ENCODE measurements around the gene SLC25A12.
"Not testable (repeated sequence)": the region's sequence is repeated elsewhere in the genome, so short reads cannot be mapped to it uniquely, and the experiment has no call there.

The SLC25A12 gene

DNA sequence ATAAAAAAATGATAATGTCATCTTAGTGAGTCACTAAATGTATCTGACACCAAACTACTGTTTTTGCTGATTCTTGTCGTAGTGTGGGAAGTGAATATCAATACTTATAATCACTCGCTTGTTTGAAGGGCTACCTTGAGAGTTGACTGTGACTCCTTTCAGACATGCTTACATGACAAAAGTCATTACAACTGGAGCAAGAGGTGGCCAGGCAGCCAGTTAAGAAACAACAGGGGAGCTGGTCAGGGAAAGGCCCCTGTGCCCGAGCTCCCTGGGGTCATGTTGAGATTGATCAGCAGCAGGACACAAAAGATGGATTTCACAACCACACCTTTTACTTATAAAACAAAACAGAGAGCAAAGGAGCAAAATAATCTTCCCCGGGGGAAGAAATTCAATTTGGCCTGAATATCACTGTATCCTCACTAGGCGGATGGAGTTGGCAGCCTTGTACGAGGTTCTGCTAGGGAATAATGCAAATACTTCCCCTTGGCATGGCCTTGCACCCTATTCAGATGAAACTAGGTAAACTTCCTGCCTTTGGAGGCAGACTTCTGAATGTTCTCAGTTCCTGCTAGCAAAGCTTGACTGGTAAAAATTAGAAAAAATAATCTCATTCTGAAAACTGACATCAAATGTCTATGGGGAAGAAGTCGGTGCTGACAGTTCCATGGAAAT lies 105.6 kb downstream of the SLC25A12 start:
- DNase-seq = no peak

DNA sequence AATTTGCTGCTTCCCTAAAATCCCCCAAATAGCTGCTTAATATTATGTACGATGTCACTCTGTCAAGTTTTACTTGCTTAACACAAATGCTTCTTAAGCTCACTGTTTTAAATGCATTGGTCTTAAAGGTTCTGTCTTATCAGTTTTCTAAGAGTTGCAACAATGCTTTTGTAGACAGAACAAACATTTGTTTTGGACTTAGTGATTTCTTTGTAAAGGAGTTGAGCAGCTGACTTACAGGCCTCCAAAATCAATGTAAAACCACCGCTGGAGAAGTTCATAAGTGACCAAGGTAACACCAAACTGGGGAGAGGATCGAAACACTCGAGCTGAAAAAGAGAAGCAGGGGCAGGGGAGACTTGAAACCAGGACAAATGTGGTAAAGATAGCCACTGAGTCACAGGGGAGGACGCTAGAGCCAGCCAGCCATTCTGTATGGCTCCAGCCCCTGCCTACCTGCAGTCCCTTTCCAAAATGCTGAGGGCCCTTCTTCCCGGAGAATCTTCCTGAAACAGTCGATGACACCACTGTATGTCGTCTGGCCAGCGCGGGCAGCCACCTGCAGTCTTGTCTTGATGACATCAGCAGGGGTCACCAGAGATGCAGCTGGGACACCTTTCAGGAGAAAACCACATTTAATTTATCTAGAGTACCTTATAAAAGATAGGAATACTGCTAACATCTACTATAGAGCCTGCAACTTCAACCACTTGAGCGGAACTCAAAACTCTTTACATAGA lies 106.5 kb downstream of the SLC25A12 start:
- DNase-seq = no peak

DNA sequence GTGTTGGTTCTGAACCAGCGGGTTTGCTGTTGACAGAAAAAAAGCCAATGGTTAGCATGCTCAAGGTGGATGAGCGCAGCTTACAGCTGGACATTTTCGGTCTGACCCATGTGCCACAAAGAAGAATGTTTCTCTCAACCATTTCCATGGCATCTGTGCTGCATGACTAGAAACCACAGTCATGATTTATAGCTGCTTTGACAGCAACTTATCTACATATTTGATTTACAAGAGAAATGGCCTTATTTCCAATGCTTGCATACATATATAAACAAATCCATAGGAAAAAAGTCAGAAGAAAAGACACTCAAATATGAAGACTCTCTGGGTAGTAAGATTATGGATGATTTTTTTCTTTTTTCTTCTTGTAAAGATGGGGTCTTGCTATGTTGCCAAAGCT lies 108.6 kb downstream of the SLC25A12 start:
- no peak for DNase-seq

DNA sequence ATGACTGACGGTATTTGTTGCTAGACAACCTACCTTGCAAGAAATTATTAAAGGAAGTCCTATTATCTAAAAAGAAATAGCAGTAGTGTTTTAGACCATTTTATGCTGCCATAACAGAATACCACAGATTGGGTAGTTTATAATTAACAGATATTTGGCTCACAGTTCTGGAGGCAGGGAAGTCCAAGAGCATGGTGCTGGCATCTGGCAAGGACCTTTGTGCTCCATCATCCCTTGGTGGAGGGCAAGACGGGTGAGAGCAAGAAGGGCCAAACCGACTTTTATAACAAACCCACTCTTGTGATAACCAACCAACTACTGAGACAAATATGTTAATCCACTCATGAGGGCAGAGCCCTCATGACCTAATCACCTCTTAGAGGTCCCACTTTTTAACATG lies 115.5 kb downstream of the SLC25A12 start:
- no peak for DNase-seq

DNA sequence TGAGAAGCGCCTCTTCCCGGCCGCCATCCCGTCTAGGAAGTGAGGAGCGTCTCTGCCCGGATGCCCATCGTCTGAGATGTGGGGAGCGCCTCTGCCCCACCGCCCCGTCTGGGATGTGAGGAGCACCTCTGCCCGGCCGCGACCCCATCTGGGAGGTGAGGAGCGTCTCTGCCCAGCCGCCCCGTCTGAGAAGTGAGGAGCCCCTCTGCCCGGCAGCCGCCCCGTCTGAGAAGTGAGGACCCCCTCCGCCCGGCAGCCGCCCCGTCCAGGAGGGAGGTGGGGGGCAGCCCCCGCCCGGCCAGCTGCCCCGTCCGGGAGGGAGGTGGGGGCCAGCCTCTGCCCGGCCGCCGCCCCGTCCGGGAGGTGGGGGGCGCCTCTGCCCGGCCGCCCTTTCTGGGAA lies 119.5 kb downstream of the SLC25A12 start:
- not testable (repeated sequence) for DNase-seq

DNA sequence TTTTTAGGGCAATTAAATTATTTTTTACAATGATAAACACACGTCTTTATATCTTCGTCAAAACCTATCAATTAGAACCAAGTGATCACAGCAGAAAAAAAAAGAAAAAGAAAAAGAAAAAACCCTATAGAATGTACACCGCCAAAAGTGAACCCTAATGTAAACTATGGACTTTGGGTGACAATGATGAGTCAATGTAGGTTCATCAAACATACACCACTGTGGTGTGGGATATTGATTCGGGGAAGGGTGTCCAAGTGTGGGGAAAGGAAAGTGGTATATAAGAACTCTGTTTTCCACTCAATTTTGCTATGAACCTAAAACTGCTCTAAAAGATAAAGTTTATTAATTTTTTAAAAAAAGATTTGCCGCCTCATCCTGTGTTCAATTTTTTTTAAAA lies 121.7 kb downstream of the SLC25A12 start:
- no peak for DNase-seq

DNA sequence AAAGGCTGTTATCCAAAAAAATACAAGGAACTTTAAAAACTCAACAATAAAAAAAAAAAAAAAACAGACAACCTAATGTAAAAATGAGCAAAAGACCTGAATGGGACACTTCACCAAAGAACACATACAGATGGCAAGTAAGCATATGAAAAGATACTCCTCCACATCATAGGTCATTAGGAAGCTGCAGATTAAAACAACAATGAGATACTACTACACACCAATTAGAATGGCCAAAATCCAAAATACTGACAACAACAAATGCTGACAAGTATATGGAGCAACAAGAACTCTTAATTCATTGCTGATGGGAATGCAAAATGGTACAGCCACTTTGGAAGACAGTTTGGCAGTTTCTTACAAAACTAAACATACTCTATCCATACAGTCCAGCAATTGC lies 122.6 kb downstream of the SLC25A12 start:
- DNase-seq = no peak

DNA sequence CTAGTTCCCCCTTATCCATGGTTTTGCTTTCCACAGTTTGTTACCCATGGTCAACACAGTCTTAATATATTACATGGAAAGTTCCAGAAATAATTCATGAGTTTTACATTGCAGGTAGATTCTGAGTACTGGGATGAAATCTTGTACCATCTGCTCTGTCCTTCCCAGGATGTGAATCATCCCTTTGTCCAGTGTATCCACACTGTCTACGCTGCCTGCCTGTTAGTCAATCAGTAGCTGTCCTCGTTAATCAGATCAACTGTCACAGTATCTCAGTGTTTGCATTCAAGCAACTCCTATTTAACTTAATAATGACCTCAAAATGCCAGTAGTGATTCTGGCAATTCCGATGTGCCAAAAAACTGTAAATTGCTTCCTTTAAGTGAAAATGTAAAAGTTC lies 130.4 kb downstream of the SLC25A12 start:
- DNase-seq = no peak

DNA sequence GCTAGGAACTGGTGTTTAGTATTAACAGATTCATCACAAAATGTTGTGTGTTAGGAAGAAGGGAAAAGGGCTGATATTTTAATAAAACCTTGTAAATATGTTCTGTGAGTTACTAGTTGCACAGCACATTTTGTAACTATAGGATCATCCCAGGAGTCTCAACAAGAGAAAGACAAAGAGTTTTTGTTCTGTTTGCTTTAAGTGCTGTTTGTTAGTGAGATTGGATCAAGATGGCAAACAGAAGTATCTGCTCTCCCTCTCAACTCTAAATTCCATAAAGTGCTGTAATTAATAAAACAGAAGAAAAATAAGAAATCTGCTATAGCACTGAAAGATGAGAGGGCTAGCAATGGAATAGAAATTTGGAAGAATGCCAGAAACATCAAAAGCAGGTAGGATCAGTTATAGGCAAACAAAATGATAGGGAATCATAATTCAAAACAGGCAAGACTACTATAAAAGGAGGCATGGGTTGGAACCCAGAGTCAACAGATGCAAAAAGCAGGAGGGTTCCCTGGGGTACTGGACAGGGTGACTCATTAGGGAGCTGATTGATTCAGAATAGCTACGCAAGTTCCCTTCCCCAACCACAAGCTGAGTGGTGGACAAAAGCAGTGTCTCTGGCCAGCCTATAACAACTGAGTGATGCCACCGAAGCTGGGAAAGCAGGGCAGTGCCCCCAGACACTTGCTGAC lies 131.0 kb downstream of the SLC25A12 start:
- DNase-seq = no peak

DNA sequence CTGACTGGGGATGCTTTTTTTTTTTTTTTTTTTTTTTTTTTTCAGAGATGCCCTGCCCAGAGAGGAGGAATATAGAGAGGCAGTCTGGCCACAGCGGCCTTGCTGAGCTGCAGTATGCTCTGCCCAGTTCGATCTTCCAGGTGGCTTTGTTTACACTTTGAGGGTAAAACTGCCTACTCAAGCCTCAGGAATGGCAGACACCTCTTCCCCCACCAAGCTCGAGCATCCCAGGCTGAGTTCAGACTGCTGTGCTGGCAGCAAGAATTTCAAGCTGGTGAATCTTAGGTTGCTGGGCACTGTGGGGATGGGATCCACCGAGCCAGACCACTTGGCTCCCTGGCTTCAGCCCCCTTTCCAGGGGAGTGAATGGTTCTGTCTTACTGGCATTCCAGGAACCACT lies 132.9 kb downstream of the SLC25A12 start:
- not testable (repeated sequence) for DNase-seq

DNA sequence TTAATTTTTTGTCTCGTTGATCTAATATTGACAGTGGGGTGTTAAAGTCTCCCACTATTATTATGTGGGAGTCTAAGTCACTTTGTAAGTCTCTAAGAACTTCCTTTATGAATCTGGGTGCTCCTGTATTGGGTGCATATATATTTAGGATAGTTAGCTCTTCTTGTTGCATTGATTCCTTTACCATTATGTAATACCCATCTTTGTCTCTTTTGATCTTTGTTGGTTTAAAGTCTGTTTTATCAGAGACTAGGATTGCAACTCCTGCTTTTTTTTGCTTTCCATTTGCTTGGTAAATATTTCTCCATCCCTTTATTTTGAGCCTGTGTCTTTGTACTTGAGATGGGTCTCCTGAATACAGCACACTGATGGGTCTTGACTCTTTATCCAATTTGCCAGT lies 135.3 kb downstream of the SLC25A12 start:
- DNase-seq = not testable (repeated sequence)

DNA sequence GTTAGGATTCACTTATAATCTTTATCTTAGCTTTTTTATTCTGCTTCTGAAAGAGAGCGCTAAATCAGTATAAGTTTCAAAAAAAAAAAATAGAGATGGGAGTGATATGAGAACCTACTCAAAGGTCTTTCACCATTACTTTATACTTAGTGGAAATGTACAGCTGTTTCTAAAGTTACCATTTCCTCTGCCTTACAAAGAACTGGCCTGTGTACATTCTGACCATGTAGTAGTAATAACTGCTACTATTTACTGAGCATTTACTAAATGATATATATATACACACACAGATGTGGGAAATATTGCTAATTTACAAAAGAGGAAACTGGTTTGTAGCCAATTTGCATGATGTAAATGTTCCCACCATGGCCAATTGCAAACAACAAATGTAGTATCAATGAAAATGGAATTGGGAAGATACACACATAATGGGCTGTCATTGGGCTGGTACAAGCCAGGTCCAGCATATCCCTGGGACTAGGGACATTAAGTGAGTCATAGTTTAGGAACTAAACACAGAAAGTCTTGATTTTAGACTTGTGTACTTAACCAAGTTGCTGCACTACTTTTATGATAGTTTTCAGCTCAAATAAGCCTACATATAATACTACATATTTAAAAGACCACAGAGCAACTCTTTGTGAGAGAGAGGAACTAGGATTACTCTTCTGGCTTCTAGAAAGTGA lies 139.6 kb downstream of the SLC25A12 start:
- no peak for DNase-seq

DNA sequence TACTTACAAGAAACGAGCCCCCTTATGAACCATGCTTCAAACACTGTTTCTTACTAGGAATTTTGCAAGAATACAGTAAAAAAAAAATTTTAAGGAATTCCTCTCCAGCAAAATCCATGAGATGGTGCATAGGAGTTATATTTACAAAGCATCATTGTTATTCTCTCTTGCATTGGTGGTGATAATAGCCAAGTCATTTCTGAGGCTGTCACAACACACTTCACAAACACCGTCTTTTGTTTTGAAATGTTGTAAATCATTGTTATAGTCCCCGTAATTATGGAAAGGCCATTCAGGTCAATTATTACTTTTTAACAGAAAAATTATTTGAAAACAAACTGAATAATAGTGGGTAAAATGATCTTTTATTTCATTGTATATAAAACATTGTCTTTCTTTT lies 146.7 kb downstream of the SLC25A12 start:
- DNase-seq = no peak

DNA sequence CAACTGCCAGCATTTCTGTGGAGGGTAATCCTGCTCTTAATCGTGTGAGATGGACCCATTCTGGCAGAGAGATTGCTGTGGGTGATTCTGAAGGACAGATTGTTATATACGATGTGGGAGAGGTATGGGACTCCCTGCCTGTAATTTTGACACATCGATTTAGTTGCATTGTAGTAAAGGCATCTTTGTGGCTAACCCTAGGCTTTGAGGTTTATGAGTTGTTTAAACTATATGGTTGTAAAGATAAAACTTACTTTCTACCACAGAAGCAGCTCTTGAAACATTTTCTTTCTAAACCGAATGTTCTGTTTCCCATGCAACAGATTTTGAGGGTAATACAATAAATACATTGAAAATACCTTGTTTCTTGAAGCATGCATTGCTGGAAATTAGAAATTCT lies 148.2 kb downstream of the SLC25A12 start:
- no peak for DNase-seq

DNA sequence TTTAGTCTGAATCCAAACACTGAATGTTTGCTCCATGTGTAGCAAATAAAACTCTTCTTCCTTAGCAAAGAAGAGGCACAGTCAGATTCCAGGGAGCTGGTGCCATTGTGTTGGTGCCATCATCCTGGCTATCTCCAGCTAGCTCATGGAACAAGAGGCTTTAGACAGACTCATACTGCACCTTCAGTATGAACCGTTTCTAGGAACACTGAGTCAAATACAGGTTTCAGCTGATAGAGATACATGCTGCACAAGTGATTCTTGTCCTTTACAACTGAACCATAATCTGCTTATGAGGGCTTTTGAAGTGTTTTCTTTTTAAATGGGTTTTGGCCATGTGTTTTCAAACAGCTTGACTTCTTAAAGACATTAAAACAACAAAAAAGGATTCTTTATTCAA lies 148.9 kb downstream of the SLC25A12 start:
- no peak for DNase-seq

DNA sequence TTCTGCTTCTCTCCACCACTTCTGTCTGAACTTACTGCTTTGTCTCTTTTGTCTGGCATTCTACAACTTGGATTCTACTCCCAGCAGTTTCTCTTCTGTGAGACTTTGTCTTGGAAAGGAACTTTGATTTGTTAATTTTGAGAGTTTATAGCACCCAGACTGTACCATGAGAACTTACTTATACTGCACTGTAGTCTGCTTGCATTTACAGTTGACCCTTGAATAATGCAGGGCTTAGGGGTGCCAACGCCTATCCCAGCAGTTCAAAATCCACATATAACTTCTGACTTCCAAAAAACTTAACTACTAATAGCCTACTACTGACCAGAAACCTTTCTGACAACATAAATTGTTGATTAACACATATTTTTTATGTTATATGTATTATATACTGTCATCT lies 151.3 kb downstream of the SLC25A12 start:
- DNase-seq = no peak

DNA sequence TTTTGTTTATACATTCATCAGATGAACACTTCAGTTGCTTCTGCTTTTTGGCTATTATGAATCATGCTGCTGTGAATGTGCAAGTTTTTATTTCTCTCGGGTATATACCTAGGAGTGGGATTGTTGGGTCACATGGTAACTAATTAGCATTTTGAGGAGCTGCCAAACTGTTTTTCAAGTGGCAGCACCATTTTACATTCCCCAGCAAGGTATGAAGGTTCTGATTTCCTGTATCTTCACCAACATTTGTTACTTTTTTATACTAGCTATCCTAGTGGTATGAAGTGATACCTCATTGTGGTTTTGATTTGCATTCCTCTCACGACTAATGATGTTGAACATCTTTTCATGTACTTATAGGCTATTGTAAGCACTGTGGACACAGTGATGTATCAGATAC lies 152.9 kb downstream of the SLC25A12 start:
- no peak for DNase-seq

DNA sequence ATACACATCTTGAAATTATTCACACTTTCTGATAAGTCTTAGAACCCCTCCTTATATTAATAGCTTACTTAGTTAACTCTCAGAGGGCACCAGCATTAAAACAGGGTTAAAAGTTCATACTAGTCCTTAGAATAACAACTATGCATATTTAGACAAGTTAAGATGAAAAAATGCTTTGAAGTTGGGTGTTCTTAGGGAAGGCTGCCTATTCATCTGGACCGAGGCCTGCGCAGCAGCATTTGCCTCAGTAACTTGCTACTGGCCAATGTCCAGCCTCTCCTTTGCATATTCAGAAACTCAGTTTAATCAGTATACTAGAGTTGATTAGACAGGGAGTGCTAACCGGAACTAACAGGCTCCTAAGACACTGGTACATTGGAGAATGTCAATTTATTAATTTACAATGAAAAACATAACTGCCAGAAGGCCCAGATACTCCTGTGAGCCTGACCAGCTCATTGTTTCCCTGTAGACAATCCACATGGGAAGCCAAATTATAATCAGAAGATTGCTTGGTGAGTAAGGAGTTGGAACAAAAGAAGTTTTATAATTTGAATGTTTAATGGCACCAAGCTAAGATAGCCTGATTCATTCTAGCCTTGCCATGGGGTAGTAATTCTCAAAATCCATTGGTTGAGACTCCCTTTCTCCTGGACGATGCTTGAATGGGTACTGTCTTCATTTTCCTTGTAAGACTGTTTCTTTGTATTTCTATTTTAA lies 157.9 kb downstream of the SLC25A12 start:
- no peak for DNase-seq

Data from activated CD4-positive, alpha-beta T cell treated with anti-CD3 and anti-CD28 coated beads for 48 hours (primary cell).